ENCODE data around the gene PAXIP1.

The PAXIP1 gene

GRCh38 chr7:155021699-155022145, 18.8 kb upstream of the PAXIP1 start:
- no peak overlapping the region for H3K4me2 ChIP-seq (ENCODE audit: low read length, poor library complexity, severe bottlenecking)
- no peak overlapping the region for H3K4ac ChIP-seq (ENCODE audit: low read depth in 1 of 2, low read length in 2 of 2)
- H3K27me3 ChIP-seq (ENCODE audit: control insufficient read depth in 1 of 2, insufficient read depth in 1 of 2, low read length in 2 of 2) = peaks cover 0 to 5% of the 10 kb centered on the region in 2 experiments
- no peak overlapping the region for H3K14ac ChIP-seq (ENCODE audit: low read length in 2 of 2)
- H2BK120ac ChIP-seq (ENCODE audit: low read depth, low read length) = no peak overlapping the region
- H4K91ac ChIP-seq (ENCODE audit: low read length) = no peak overlapping the region
- H3K4me3 ChIP-seq (ENCODE audit: insufficient read depth in 1 of 2, low read depth in 1 of 2, low read length in 2 of 2) = no peak overlapping the region
- H3K9ac ChIP-seq (ENCODE audit: low read length) = no peak overlapping the region
- no peak overlapping the region for H2BK15ac ChIP-seq (ENCODE audit: low read depth, poor library complexity, severe bottlenecking)
- H3K18ac ChIP-seq (ENCODE audit: low read depth in 1 of 2, low read length in 2 of 2) = no peak overlapping the region
- H3K4me1 ChIP-seq (ENCODE audit: control insufficient read depth, insufficient read depth, low read depth, low read length) = no peaks in the 10 kb centered on the region
- H3K23ac ChIP-seq (ENCODE audit: low read length in 2 of 2) = no peak overlapping the region
- 63% methylated on average over 6 of the region's 7 CpGs for WGBS
- no peaks in the 10 kb centered on the region for H3K36me3 ChIP-seq (ENCODE audit: control insufficient read depth in 1 of 2, insufficient read depth in 2 of 2, low read depth in 1 of 2, low read length in 2 of 2)
- H2AK5ac ChIP-seq (ENCODE audit: low read length, severe bottlenecking) = no peak overlapping the region
- no peaks in the 10 kb centered on the region for H3K79me1 ChIP-seq (replicated peaks; ENCODE audit: low read length, poor library complexity, severe bottlenecking)
- H3K27ac ChIP-seq (ENCODE audit: low read length, poor library complexity, severe bottlenecking) = no peak overlapping the region
- no peaks in the 10 kb centered on the region for H3K9me3 ChIP-seq (ENCODE audit: control insufficient read depth, low read length)
- no peak overlapping the region for H2BK5ac ChIP-seq (ENCODE audit: low read depth, low read length, poor library complexity, severe bottlenecking)
- H2AFZ ChIP-seq (ENCODE audit: low read depth, low read length) = no peak overlapping the region
- H4K8ac ChIP-seq (ENCODE audit: low read length) = no peak overlapping the region
- H2BK12ac ChIP-seq (ENCODE audit: low read length in 2 of 2) = no peak overlapping the region
- DNase-seq = no peak

GRCh38 chr7:155020996-155021395, 18.1 kb upstream of the PAXIP1 start:
- DNase-seq = no peak
- H2BK5ac ChIP-seq (ENCODE audit: low read depth, low read length, poor library complexity, severe bottlenecking) = no peak overlapping the region
- H3K9ac ChIP-seq (ENCODE audit: low read length) = no peak overlapping the region
- no peak overlapping the region for H2BK15ac ChIP-seq (ENCODE audit: low read depth, poor library complexity, severe bottlenecking)
- H2AK5ac ChIP-seq (ENCODE audit: low read length, severe bottlenecking) = no peak overlapping the region
- H3K27ac ChIP-seq (ENCODE audit: low read length, poor library complexity, severe bottlenecking) = no peak overlapping the region
- no peak overlapping the region for H2AFZ ChIP-seq (ENCODE audit: low read depth, low read length)
- no peak overlapping the region for H3K18ac ChIP-seq (ENCODE audit: low read depth in 1 of 2, low read length in 2 of 2)
- H3K14ac ChIP-seq (ENCODE audit: low read length in 2 of 2) = no peak overlapping the region
- H3K23ac ChIP-seq (ENCODE audit: low read length in 2 of 2) = no peak overlapping the region
- no peak overlapping the region for H4K8ac ChIP-seq (ENCODE audit: low read length)
- peaks cover 0 to 5% of the 10 kb centered on the region in 2 experiments for H3K27me3 ChIP-seq (ENCODE audit: control insufficient read depth in 1 of 2, insufficient read depth in 1 of 2, low read length in 2 of 2)
- no peak overlapping the region for H3K4me2 ChIP-seq (ENCODE audit: low read length, poor library complexity, severe bottlenecking)
- 52% methylated on average over 5 of the region's 5 CpGs for WGBS
- H2BK12ac ChIP-seq (ENCODE audit: low read length in 2 of 2) = no peak overlapping the region
- H2BK120ac ChIP-seq (ENCODE audit: low read depth, low read length) = no peak overlapping the region
- H3K4me3 ChIP-seq (ENCODE audit: insufficient read depth in 1 of 2, low read depth in 1 of 2, low read length in 2 of 2) = no peak overlapping the region
- H3K4ac ChIP-seq (ENCODE audit: low read depth in 1 of 2, low read length in 2 of 2) = no peak overlapping the region
- H3K36me3 ChIP-seq (ENCODE audit: control insufficient read depth in 1 of 2, insufficient read depth in 2 of 2, low read depth in 1 of 2, low read length in 2 of 2) = no peaks in the 10 kb centered on the region
- H4K91ac ChIP-seq (ENCODE audit: low read length) = no peak overlapping the region
- H3K9me3 ChIP-seq (ENCODE audit: control insufficient read depth, low read length) = no peaks in the 10 kb centered on the region
- no peaks in the 10 kb centered on the region for H3K79me1 ChIP-seq (replicated peaks; ENCODE audit: low read length, poor library complexity, severe bottlenecking)
- no peaks in the 10 kb centered on the region for H3K4me1 ChIP-seq (ENCODE audit: control insufficient read depth, insufficient read depth, low read depth, low read length)

- Histone ChIP-seq H2BK120ac (ENCODE audit: low read depth, low read length) (no peak overlapping the region), H3K79me1 (replicated peaks; ENCODE audit: low read length, poor library complexity, severe bottlenecking) (no peaks in the 10 kb centered on the region), H3K4me3 (ENCODE audit: insufficient read depth in 1 of 2, low read depth in 1 of 2, low read length in 2 of 2) (no peak overlapping the region), H3K4me2 (ENCODE audit: low read length, poor library complexity, severe bottlenecking) (no peak overlapping the region), H3K9ac (ENCODE audit: low read length) (no peak overlapping the region), H3K14ac (ENCODE audit: low read length in 2 of 2) (no peak overlapping the region), H2AK5ac (ENCODE audit: low read length, severe bottlenecking) (no peak overlapping the region), H2BK15ac (ENCODE audit: low read depth, poor library complexity, severe bottlenecking) (no peak overlapping the region), H3K18ac (ENCODE audit: low read depth in 1 of 2, low read length in 2 of 2) (no peak overlapping the region), H3K36me3 (ENCODE audit: control insufficient read depth in 1 of 2, insufficient read depth in 2 of 2, low read depth in 1 of 2, low read length in 2 of 2) (no peaks in the 10 kb centered on the region), H4K8ac (ENCODE audit: low read length) (no peak overlapping the region), H2BK5ac (ENCODE audit: low read depth, low read length, poor library complexity, severe bottlenecking) (no peak overlapping the region), H3K9me3 (ENCODE audit: control insufficient read depth, low read length) (no peaks in the 10 kb centered on the region), H4K91ac (ENCODE audit: low read length) (no peak overlapping the region), H3K4ac (ENCODE audit: low read depth in 1 of 2, low read length in 2 of 2) (no peak overlapping the region), H2AFZ (ENCODE audit: low read depth, low read length) (no peak overlapping the region), H3K27me3 (ENCODE audit: control insufficient read depth in 1 of 2, insufficient read depth in 1 of 2, low read length in 2 of 2) (peaks cover 0 to 5% of the 10 kb centered on the region in 2 experiments), H3K4me1 (ENCODE audit: control insufficient read depth, insufficient read depth, low read depth, low read length) (no peaks in the 10 kb centered on the region), H2BK12ac (ENCODE audit: low read length in 2 of 2) (no peak overlapping the region), H3K23ac (ENCODE audit: low read length in 2 of 2) (no peak overlapping the region), H3K27ac (ENCODE audit: low read length, poor library complexity, severe bottlenecking) (no peak overlapping the region)
- DNase-seq = no peak
- 77% methylated on average over 2 of the region's 4 CpGs for WGBS
Observed at GRCh38 chr7:155017834-155018233, 14.9 kb upstream of the PAXIP1 start.

GRCh38 chr7:155011086-155011485, 8.2 kb upstream of the PAXIP1 start:
- Histone ChIP-seq H2BK120ac (ENCODE audit: low read depth, low read length) (no peak overlapping the region), H3K9me3 (ENCODE audit: control insufficient read depth, low read length) (no peaks in the 10 kb centered on the region), H3K4ac (ENCODE audit: low read depth in 1 of 2, low read length in 2 of 2) (no peak overlapping the region), H3K36me3 (ENCODE audit: control insufficient read depth in 1 of 2, insufficient read depth in 2 of 2, low read depth in 1 of 2, low read length in 2 of 2) (peaks cover 0 to 5% of the 10 kb centered on the region in 2 experiments), H2BK5ac (ENCODE audit: low read depth, low read length, poor library complexity, severe bottlenecking) (no peak overlapping the region), H2BK12ac (ENCODE audit: low read length in 2 of 2) (no peak overlapping the region), H2BK15ac (ENCODE audit: low read depth, poor library complexity, severe bottlenecking) (no peak overlapping the region), H3K4me2 (ENCODE audit: low read length, poor library complexity, severe bottlenecking) (no peak overlapping the region), H3K9ac (ENCODE audit: low read length) (no peak overlapping the region), H3K27ac (ENCODE audit: low read length, poor library complexity, severe bottlenecking) (no peak overlapping the region), H3K23ac (ENCODE audit: low read length in 2 of 2) (no peak overlapping the region), H3K4me3 (ENCODE audit: insufficient read depth in 1 of 2, low read depth in 1 of 2, low read length in 2 of 2) (no peak overlapping the region), H3K27me3 (ENCODE audit: control insufficient read depth in 1 of 2, insufficient read depth in 1 of 2, low read length in 2 of 2) (peaks cover 0 to 4% of the 10 kb centered on the region in 2 experiments), H2AK5ac (ENCODE audit: low read length, severe bottlenecking) (no peak overlapping the region), H3K18ac (ENCODE audit: low read depth in 1 of 2, low read length in 2 of 2) (no peak overlapping the region), H2AFZ (ENCODE audit: low read depth, low read length) (no peak overlapping the region), H3K14ac (ENCODE audit: low read length in 2 of 2) (no peak overlapping the region), H3K4me1 (ENCODE audit: control insufficient read depth, insufficient read depth, low read depth, low read length) (no peaks in the 10 kb centered on the region), H4K91ac (ENCODE audit: low read length) (no peak overlapping the region), H3K79me1 (replicated peaks; ENCODE audit: low read length, poor library complexity, severe bottlenecking) (no peaks in the 10 kb centered on the region), H4K8ac (ENCODE audit: low read length) (no peak overlapping the region)
- no peak for DNase-seq
- WGBS = 88% methylated on average over 3 of the region's 4 CpGs

Data from mesenchymal stem cell (in vitro differentiated cells and primary cell).